Stimulated activated CD8-positive, alpha-beta memory T cell treated with anti-CD3 and anti-CD28 coated beads, Interleukin-4, amount 100 ng/mL, for 48 hours (primary cell): ENCODE results near the gene FBH1.
A peak's percentile ranks its signal among the peaks of the same experiment; 100 is the strongest.
"Not testable (repeated sequence)": the region's sequence is repeated elsewhere in the genome, so short reads cannot be mapped to it uniquely, and the experiment has no call there.

Experiments
- DNase-seq: peaks from one replicate; pipeline ENCODE4 v3.0.0-alpha.2; 2020

Gene FBH1

DNA sequence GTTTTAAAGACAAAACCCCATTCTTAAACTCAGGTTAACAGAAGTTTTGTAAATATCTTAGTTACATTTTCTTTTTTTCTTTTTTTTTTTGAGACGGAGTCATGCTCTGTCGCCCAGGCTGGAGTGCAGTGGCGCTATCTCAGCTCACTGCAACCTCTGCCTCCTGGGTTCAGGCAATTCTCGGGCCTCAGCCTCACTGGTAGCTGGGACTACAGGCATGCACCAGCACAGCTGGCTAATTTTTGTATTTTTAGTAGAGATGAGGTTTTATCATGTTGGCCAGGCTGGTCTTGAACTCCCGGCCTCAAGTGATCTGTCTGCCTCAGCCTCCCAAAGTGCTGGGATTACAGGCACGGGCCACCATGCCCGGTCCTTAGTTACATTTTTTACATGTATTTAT is 13.0 kb upstream of the FBH1 start:
- DNase-seq = not testable (repeated sequence)

DNA sequence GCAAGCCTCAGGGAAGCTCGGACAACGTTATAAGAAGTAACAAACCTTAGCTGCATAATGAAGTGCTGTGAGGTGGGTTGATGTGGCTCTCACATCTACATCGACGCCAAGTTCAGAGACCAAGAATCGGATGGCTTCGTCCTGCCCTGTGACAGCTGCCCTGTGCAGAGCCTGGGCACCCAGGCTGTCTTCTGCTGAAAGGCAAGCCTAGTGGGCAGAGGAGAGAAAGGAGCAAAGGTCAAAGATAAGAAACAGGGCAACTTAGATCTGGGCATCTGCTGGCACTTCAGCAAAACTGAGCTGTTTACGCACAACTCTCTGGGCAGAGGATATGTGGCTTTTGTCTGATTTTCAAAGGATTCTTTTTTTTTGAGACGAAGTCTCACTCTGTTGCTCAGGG is 7.1 kb upstream of the FBH1 start:
- DNase-seq = no peak

DNA sequence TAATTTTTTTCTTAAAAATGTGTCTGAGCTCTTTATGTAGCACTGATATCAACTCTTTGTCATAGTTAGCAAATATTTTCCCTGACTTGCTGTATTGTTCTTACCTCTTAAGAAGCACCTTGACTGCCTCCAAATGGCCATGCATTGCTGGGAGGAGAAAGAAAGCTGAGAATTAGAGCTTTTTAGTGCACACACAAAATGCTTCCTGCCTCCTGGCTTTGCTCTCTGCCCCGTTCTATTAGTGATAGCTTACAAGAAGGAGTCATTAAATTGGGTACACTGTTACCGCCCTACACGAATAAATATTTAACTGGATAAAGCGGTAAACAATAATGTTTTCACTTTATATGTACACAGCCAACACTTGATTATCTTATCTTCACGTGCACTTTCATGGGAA is 4.4 kb upstream of the FBH1 start:
- DNase-seq = no peak

- no peak for DNase-seq
Observed at GRCh38 chr10:5887029-5887428, 3.0 kb upstream of the FBH1 start.

DNA sequence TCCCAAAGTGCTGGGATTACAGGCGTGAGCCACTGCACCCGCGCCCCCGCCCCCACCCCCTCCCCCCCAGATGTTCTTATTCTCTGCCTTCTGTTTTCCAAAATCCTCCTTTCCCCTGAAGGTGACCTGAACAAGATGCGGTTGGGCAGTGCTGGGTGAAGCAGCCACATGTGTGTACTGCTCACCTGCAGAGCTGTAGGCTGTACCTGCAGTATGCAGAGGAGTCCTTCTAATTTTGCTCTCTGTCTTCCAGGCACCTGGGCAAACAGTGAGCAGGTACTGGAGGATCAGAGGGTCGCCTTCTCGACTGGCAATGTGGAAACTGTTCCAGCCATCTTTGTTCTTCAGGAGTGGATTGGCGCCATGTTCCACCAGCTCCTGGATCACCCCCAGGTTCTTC is 2.4 kb upstream of the FBH1 start:
- no peak for DNase-seq

DNA sequence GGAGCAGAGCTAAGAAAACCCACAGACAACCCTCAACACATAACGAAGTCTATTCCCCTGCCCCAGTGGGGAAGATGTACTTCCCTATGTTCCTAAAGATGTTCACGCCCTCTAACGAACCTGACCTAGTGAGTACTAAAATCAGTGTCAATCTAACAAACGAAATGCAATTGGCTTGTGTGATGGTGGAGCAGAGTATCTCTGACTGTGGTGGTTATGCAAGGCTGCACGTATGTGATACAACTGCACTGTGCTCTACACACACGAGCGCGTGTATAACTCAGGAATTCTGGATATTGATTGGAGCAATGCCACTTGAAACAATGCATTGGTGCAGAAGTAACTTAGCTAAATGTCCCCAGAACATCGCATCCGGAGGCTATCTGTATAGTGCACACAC is 1.7 kb upstream of the FBH1 start:
- DNase-seq = no peak

GRCh38 chr10:5888843-5889623 is 1.0 kb upstream of the FBH1 start:
- DNase-seq = peak; percentile 55

DNA sequence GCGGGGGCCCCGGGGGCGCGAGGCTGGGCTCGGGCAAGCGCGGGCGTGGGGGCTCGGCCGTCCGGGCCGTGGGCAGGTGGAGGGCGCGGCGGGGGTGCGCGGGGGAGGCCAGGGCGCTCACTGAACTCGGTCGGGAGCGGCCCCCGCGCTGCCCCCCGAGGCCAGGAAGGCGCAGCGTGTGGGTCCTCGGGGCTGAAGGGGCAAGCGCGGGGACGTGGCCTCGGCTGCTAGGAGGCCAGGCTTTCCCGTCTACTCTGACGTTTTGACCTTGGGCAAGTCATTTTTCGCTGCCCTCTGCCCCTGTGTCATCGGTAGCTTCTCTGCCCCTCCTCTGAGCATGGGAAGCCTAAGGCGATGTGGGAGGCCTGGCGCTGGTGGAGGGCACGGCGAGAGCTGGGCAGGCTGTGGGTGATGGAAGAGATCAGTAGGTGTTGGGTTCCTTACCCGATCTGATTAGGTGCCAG is 441 bp downstream of the FBH1 start:
- peak; percentile 53 for DNase-seq

- no peak for DNase-seq
Observed at GRCh38 chr10:5891009-5891408, 966 bp downstream of the FBH1 start.

GRCh38 chr10:5892007-5892406 is 2.0 kb downstream of the FBH1 start:
- DNase-seq = no peak

- DNase-seq = no peak
Observed at GRCh38 chr10:5893321-5893720, 3.3 kb downstream of the FBH1 start.

DNA sequence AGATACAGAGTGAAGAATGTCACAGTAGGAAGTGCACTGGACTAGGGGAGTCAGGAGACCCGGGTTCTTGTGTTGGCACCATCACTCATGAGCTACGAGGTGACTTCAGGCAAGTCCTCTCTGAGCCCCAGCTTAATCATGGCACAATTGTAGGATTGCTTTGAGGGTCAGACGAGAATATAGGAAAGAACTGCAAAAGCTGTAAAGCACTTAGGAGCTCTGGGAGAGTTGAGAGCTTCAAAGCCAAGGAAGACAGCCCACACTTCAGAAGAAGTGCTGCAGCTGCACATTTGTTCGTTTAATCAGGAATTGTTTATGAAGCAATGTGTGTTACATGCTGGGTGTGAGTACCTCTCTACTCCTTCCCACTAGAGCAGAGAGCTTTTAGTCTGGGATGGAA is 4.4 kb downstream of the FBH1 start:
- no peak for DNase-seq

GRCh38 chr10:5894873-5895272 is 4.8 kb downstream of the FBH1 start:
- no peak for DNase-seq

GRCh38 chr10:5895365-5895764 is 5.3 kb downstream of the FBH1 start:
- DNase-seq = no peak

DNA sequence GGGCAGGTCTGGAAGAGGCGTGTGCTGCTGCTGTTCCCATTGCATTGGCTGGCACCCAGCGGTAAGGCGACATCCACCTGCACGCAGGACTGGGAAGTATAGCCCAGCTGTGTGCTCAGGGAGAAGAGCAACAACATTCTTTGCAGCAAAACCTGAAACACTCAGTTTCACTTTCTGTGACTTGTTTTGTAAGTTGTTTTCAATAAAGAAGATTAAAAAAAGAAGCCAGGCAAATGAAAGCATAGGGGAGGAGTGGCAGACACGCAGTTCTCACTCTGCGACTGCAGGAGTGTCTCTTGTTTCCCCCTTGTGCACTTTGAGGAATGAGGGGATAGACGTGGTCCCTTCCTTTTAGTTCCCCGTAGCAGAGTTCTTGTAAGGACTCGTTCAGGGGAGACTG is 5.8 kb downstream of the FBH1 start:
- DNase-seq = no peak

GRCh38 chr10:5896208-5897052 is 6.4 kb downstream of the FBH1 start:
- no peak for DNase-seq

GRCh38 chr10:5897053-5897340 is 7.0 kb downstream of the FBH1 start:
- no peak for DNase-seq

DNA sequence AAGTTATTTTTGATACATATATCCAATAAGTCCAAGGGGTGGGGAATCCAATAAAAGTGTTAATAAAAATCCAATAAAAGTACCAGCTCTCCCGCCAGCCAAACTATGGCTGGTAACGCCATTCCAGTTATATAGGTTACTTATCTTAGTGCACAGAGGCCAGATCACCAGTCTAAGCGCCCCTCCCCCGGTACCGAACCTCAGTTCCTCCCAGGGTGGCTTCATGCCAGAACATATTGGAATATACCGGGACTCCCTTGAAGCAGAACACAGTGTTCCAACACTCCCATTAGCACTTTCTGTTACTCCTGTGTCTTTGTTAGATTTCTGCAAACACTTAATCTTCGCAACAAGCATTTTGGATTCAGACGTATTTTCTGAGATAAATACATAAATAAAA is 7.5 kb downstream of the FBH1 start:
- no peak for DNase-seq

- DNase-seq = no peak
Observed at GRCh38 chr10:5898163-5898562, 8.1 kb downstream of the FBH1 start.

DNA sequence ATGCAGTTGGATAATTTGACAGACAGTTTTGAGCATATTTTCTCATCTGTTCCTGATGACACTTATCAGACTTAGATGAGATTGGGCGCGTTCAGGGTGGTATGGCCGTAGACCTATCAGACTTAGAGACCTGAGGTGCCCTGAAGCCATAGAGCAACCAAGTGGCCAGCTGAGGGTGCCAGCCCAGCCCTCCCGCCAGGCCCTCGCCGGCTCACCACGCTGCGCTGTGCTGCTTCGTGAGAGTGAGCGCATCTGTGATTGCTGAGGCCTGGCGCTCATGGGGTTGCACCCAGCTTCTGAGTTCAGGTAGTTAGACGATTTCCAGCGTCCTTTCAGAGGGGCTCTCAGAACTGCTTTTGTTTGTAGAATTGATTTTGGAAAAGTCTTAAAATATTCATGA is 10.2 kb downstream of the FBH1 start:
- DNase-seq = no peak

DNA sequence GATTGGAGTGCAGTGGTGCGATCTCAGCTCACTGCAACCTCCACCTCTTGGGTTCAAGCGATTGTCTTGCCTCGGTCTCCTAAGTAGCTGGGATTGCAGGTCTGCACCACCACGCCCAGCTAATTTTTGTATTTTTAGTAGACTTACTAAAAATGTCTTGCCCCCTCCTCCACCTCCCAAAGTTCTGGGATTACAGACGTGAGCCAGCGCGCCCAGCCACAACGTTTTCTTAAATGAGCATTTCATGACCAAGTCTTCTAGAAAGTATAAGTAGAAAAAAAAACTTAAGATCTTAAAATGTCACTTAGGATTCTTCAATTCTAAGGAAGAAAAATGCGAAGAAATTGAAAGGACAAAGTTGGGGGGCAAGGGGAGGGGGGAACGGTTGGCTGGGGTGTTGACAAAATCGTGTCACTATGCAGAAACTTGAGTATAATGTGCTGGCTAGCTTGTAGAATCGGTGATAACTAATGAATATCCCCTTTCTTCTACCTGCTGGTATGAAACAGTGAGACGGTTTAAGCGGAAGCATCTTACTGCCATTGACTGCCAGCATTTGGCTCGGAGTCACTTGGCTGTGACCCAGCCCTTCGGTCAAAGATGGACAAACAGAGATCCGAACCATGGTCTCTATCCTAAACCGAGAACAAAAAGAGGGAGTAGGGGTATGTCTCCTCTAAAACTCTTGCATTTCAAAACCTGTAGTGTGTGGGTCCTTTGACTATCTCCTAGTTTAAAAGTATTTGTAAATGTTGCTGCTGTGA is 12.7 kb downstream of the FBH1 start:
- DNase-seq = no peak

- no peak for DNase-seq
Observed at GRCh38 chr10:5903563-5903962, 13.5 kb downstream of the FBH1 start.

DNA sequence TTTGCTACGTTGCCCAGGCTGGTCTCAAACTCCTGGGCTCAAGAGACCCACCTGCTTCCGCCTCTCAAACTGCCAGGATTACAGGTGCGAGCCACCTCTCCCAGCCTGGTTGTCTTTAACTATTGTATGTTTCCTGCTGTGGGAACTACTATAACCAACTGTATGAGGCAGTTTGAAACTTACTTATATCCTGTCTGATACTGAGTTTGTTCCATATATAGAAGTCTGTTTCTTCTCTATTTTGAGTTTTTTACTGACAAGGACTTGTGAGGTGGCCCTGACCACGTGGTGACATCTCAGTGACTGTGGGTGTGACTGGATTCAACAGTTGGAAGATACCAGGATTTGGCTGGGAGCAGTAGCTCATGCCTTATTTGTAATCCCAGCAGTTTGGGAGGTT is 14.2 kb downstream of the FBH1 start:
- no peak for DNase-seq
